Neuronal stem cell (in vitro differentiated cells): Measurements from ENCODE around the gene ADAT3.

Experiments
- DNase-seq: peaks from one replicate; pipeline ENCODE4 v3.0.0-alpha.2; 2013; ENCODE audit warnings: low spot score
- H2AFZ ChIP-seq: one replicate; pipeline ENCODE4 v1.6.1; 2013; ENCODE audit warnings: mild to moderate bottlenecking, low read length, inconsistent platforms
- H2AK5ac ChIP-seq: 2 replicates; pipeline ENCODE4 v1.6.1; 2013; ENCODE audit warnings: low read depth, mild to moderate bottlenecking, inconsistent platforms, low read length, moderate library complexity, mixed read lengths
- H2BK120ac ChIP-seq: 2 replicates; pipeline ENCODE4 v1.6.1; 2013; ENCODE audit warnings: low read depth, mild to moderate bottlenecking, inconsistent platforms, low read length, moderate library complexity, mixed read lengths
- H2BK12ac ChIP-seq: one replicate; pipeline ENCODE4 v1.6.1; 2013; ENCODE audit warnings: low read length, inconsistent platforms
- H2BK15ac ChIP-seq: 2 replicates; pipeline ENCODE4 v1.6.1; 2013; ENCODE audit warnings: mild to moderate bottlenecking, low read length, inconsistent platforms, mixed read lengths
- H2BK5ac ChIP-seq: one replicate; pipeline ENCODE4 v1.6.1; 2013; ENCODE audit warnings: inconsistent platforms, mild to moderate bottlenecking, low read length, moderate library complexity
- H3K14ac ChIP-seq: one replicate; pipeline ENCODE4 v1.6.1; 2013; ENCODE audit warnings: low read length, inconsistent platforms
- H3K18ac ChIP-seq: 2 replicates; pipeline ENCODE4 v1.6.1; 2013; ENCODE audit warnings: low read length, inconsistent platforms
- H3K23ac ChIP-seq: 2 replicates; pipeline ENCODE4 v1.6.1; 2013; ENCODE audit warnings: low read depth, mild to moderate bottlenecking, mixed read lengths, low read length, inconsistent platforms; ENCODE audit not compliant: poor library complexity
- H3K27ac ChIP-seq: replicated peaks from 3 replicates; pipeline ENCODE4 v1.5.1; 2013; ENCODE audit warnings: low read length, inconsistent platforms
- H3K27me3 ChIP-seq, 3 experiments: 2 replicates each; pipeline ENCODE4 v1.6.1; 2013; ENCODE audit warnings: low read length in 3 of 3, mild to moderate bottlenecking in 2 of 3, inconsistent platforms in 1 of 3, low read depth in 1 of 3, mixed read lengths in 1 of 3, moderate library complexity in 1 of 3; ENCODE audit not compliant: control insufficient read depth in 3 of 3, insufficient read depth in 3 of 3
- H3K36me3 ChIP-seq, 2 donors: replicated peaks in 1 of 2; 2 replicates each; pipeline ENCODE4 v1.6.1; 2013; ENCODE audit warnings: low read length in 2 of 2; ENCODE audit not compliant: control insufficient read depth in 2 of 2, insufficient read depth in 2 of 2
- H3K4ac ChIP-seq: 2 replicates; pipeline ENCODE4 v1.6.1; 2013; ENCODE audit warnings: inconsistent platforms, mild to moderate bottlenecking, low read length, moderate library complexity
- H3K4me1 ChIP-seq, 2 donors: 1 replicate in 1 of 2; 2 replicates in 1 of 2; pipeline ENCODE4 v1.6.1; 2013; ENCODE audit warnings: low read length in 2 of 2, low read depth in 1 of 2; ENCODE audit not compliant: control insufficient read depth in 2 of 2, insufficient read depth in 1 of 2
- H3K4me2 ChIP-seq: one replicate; pipeline ENCODE4 v1.6.1; 2013; ENCODE audit warnings: mild to moderate bottlenecking, low read length, inconsistent platforms; ENCODE audit not compliant: insufficient read depth, poor library complexity, severe bottlenecking
- H3K4me3 ChIP-seq, 2 donors: 2 replicates each; pipeline ENCODE4 v1.5.1; 2013; ENCODE audit warnings: low read length in 2 of 2, mild to moderate bottlenecking in 2 of 2, inconsistent platforms in 1 of 2, moderate library complexity in 1 of 2
- H3K79me1 ChIP-seq: one replicate; pipeline ENCODE4 v1.6.1; 2013; ENCODE audit warnings: low read depth, mild to moderate bottlenecking, inconsistent platforms, low read length, moderate library complexity
- H3K9ac ChIP-seq: one replicate; pipeline ENCODE4 v1.6.1; 2013; ENCODE audit warnings: mild to moderate bottlenecking, low read depth, low read length, inconsistent platforms; ENCODE audit not compliant: poor library complexity
- H3K9me3 ChIP-seq, 2 donors: replicated peaks in 1 of 2; 2 replicates each; pipeline versions ENCODE3 to v1.6.1; 2013; ENCODE audit warnings: low read length in 2 of 2, mild to moderate bottlenecking in 2 of 2, inconsistent platforms in 1 of 2, low read depth in 1 of 2, mixed read lengths in 1 of 2, moderate library complexity in 1 of 2; ENCODE audit not compliant: control insufficient read depth in 2 of 2, insufficient read depth in 1 of 2
- H4K8ac ChIP-seq: one replicate; pipeline ENCODE4 v1.6.1; 2013; ENCODE audit warnings: low read depth, mild to moderate bottlenecking, inconsistent platforms, low read length, moderate library complexity
- H4K91ac ChIP-seq: one replicate; pipeline ENCODE4 v1.6.1; 2013; ENCODE audit warnings: low read length, low read depth, mild to moderate bottlenecking, inconsistent platforms; ENCODE audit not compliant: poor library complexity
- WGBS, 2 donors: extraction: QIAGEN DNeasy Blood & Tissue Kit; methylation state at CpG; one replicate each; pipeline ENCODE4 v1.1.7; 2013; ENCODE audit warnings: missing lambda C conversion rate in 2 of 2, mixed read lengths in 1 of 2; ENCODE audit not compliant: insufficient read length in 2 of 2, insufficient replicate concordance in 1 of 2; ENCODE audit errors: extremely low coverage in 2 of 2; 5-methylcytosine and 5-hydroxymethylcytosine counted together

ADAT3 gene

GRCh38 chr19:1917146-1917545 is 11.9 kb downstream of the ADAT3 start:
- Histone ChIP-seq H3K9me3 (peaks cover 0 to 3% of the 10 kb centered on the region in 2 donors), H4K91ac (no peak overlapping the region), H3K4ac (no peak overlapping the region), H3K79me1 (peaks cover 23% of the 10 kb centered on the region), H2BK120ac (no peak overlapping the region), H2BK12ac (no peak overlapping the region), H2AFZ (no peak overlapping the region), H4K8ac (no peak overlapping the region), H2BK15ac (no peak overlapping the region), H3K27ac (no peak overlapping the region), H3K23ac (no peak overlapping the region), H3K4me1 (no peaks in the 10 kb centered on the region), H2AK5ac (no peak overlapping the region), H3K4me3 (no peak overlapping the region), H3K36me3 (peaks cover 54 to 90% of the 10 kb centered on the region in 2 donors), H3K14ac (no peak overlapping the region), H2BK5ac (no peak overlapping the region), H3K18ac (no peak overlapping the region), H3K27me3 (no peaks in the 10 kb centered on the region), H3K9ac (no peak overlapping the region), H3K4me2 (no peak overlapping the region)
- no peak for DNase-seq
- WGBS, 2 donors = no CpG with 5 or more reads among the region's 17 CpGs

GRCh38 chr19:1917926-1918325 is 12.7 kb downstream of the ADAT3 start:
- H2BK5ac ChIP-seq = peak overlapping the region; percentile 35
- H3K9ac ChIP-seq = no peak overlapping the region
- H2AFZ ChIP-seq = no peak overlapping the region
- no peak overlapping the region for H3K27ac ChIP-seq
- peaks cover 0 to 6% of the 10 kb centered on the region in 2 donors for H3K9me3 ChIP-seq
- H3K14ac ChIP-seq = no peak overlapping the region
- H2BK12ac ChIP-seq = no peak overlapping the region
- no peak overlapping the region for H4K8ac ChIP-seq
- no peaks in the 10 kb centered on the region for H3K4me1 ChIP-seq
- H3K4me3 ChIP-seq = no peak overlapping the region
- H3K23ac ChIP-seq = peak overlapping the region; percentile 65
- no peak overlapping the region for H4K91ac ChIP-seq
- no peak overlapping the region for H3K4me2 ChIP-seq
- peaks cover 55 to 90% of the 10 kb centered on the region in 2 donors for H3K36me3 ChIP-seq
- no peak for DNase-seq
- no peak overlapping the region for H2BK15ac ChIP-seq
- H3K27me3 ChIP-seq = no peaks in the 10 kb centered on the region
- H2BK120ac ChIP-seq = no peak overlapping the region
- H3K79me1 ChIP-seq = peaks cover 18% of the 10 kb centered on the region
- H3K18ac ChIP-seq = no peak overlapping the region
- H2AK5ac ChIP-seq = no peak overlapping the region
- no CpG with 5 or more reads among the region's 25 CpGs for WGBS, 2 donors
- no peak overlapping the region for H3K4ac ChIP-seq

GRCh38 chr19:1918975-1919374 is 13.8 kb downstream of the ADAT3 start:
- no peak overlapping the region for H3K4ac ChIP-seq
- H2AK5ac ChIP-seq = no peak overlapping the region
- no peak overlapping the region for H4K91ac ChIP-seq
- H2BK12ac ChIP-seq = no peak overlapping the region
- H3K9ac ChIP-seq = no peak overlapping the region
- H3K4me1 ChIP-seq = no peaks in the 10 kb centered on the region
- peaks cover 8% of the 10 kb centered on the region for H3K79me1 ChIP-seq
- no peak for DNase-seq
- no peak overlapping the region for H4K8ac ChIP-seq
- H3K18ac ChIP-seq = no peak overlapping the region
- H2BK120ac ChIP-seq = no peak overlapping the region
- H3K27ac ChIP-seq = no peak overlapping the region
- no peak overlapping the region for H3K4me2 ChIP-seq
- peaks cover 52 to 87% of the 10 kb centered on the region in 2 donors for H3K36me3 ChIP-seq
- H3K4me3 ChIP-seq = no peak overlapping the region
- H2AFZ ChIP-seq = no peak overlapping the region
- no CpG with 5 or more reads among the region's 28 CpGs for WGBS, 2 donors
- no peak overlapping the region for H3K14ac ChIP-seq
- no peaks in the 10 kb centered on the region for H3K27me3 ChIP-seq
- H2BK15ac ChIP-seq = no peak overlapping the region
- H3K9me3 ChIP-seq = peaks cover 0 to 4% of the 10 kb centered on the region in 2 donors
- H2BK5ac ChIP-seq = no peak overlapping the region
- H3K23ac ChIP-seq = no peak overlapping the region

- Histone ChIP-seq H3K79me1 (peaks cover 2% of the 10 kb centered on the region), H3K4me3 (no peak overlapping the region), H3K23ac (peak overlapping the region; percentile 10), H3K27ac (no peak overlapping the region), H3K9me3 (peaks cover 0 to 4% of the 10 kb centered on the region in 2 donors), H3K4me1 (no peaks in the 10 kb centered on the region), H2BK15ac (no peak overlapping the region), H3K27me3 (no peaks in the 10 kb centered on the region), H2BK5ac (no peak overlapping the region), H4K91ac (no peak overlapping the region), H3K9ac (no peak overlapping the region), H3K36me3 (peaks cover 57 to 87% of the 10 kb centered on the region in 2 donors), H2BK12ac (no peak overlapping the region), H2AK5ac (no peak overlapping the region), H3K14ac (no peak overlapping the region), H3K4me2 (no peak overlapping the region), H3K18ac (no peak overlapping the region), H2AFZ (no peak overlapping the region), H4K8ac (peak overlapping the region; percentile 86), H3K4ac (no peak overlapping the region), H2BK120ac (no peak overlapping the region)
- WGBS, 2 donors = no CpG with 5 or more reads among the region's 19 CpGs
- no peak for DNase-seq
These were observed 15.4 kb downstream of the ADAT3 start for GRCh38 chr19:1920644-1921043.
